K562 (cell line): Measurements from ENCODE around the gene TMCC2. TPM values are rescaled to one million over a fixed set of nuclear protein-coding genes. Genes with fewer than 3 reads are reported as not detected.

ENCODE experiments used
- ATAC-seq: fragments of 200-7000 bp; cut with Tn5 transposase; 3 replicates; pipeline ENCODE4 v1.9.1; 2020; ENCODE audit warnings: moderate library complexity
- BruUV-seq: library from RNA; stranded (reverse); fragments of 400-500 nt; replicated peaks from 2 replicates; lab custom pipeline; 2021; lab: Mats Ljungman, UMichigan
- CTCF ChIA-PET: fragments of 300-600 bp; formaldehyde crosslinking; extraction: SDS; loops from one replicate; lab custom pipeline; 2021; ENCODE audit warnings: low intra/inter-chr PET ratio; lab: Yijun Ruan, JAX
- POLR2A ChIA-PET: fragments of 300-600, 350-650 bp; sonication (Branson Sonifier 250); formaldehyde crosslinking; extraction: SDS; loops from one replicate; lab custom pipeline; 2021; ENCODE audit warnings: antibody characterized with exemption, inconsistent platforms; lab: Yijun Ruan, JAX
- DNase-seq, 4 experiments: peaks; one replicate each; pipeline versions ENCODE4 v3.0.0 to v3.0.0-alpha.2; 2011 to 2018; ENCODE audit warnings: low spot score in 3 of 4, mixed read lengths in 3 of 4; ENCODE audit errors: extremely low read depth in 1 of 4
- FAIRE-seq: peaks from 2 replicates; lab custom pipeline; 2011; peaks lifted over from hg19 to GRCh38; lab: Jason Lieb, UNC
- H2AFZ ChIP-seq: 2 replicates; pipeline ENCODE4 v1.6.0; 2011; ENCODE audit warnings: low read depth, low read length, control low read depth, inconsistent platforms
- H3K27ac ChIP-seq: fragments of 200-600 bp; 3 replicates; pipeline ENCODE4 v1.8.0; 2011; ENCODE audit warnings: low read depth, mild to moderate bottlenecking, control low read depth, inconsistent platforms, low read length, moderate library complexity, mixed read lengths; ENCODE audit errors: extremely low read depth
- H3K27me3 ChIP-seq, 2 experiments: fragments of 300-600 bp in 1 of 2; 2 replicates in 1 of 2; 3 replicates in 1 of 2; pipeline versions ENCODE4 v1.6.0 to v1.8.0; 2011; ENCODE audit warnings: inconsistent platforms in 2 of 2, low read length in 2 of 2, mild to moderate bottlenecking in 1 of 2, mixed read lengths in 1 of 2, moderate library complexity in 1 of 2; ENCODE audit not compliant: control insufficient read depth in 2 of 2, insufficient read depth in 2 of 2
- H3K36me3 ChIP-seq: fragments of 300-600 bp; 3 replicates; pipeline ENCODE4 v1.8.0; 2011; ENCODE audit warnings: mild to moderate bottlenecking, low read length, inconsistent platforms; ENCODE audit not compliant: control insufficient read depth, insufficient read depth
- H3K4me1 ChIP-seq, 2 experiments: fragments of 200-600 bp in 1 of 2; replicated peaks in 1 of 2; 2 replicates in 1 of 2; 3 replicates in 1 of 2; pipeline versions ENCODE4 v1.5.1 to v1.8.0; 2011; ENCODE audit warnings: inconsistent platforms in 2 of 2, low read length in 2 of 2, mild to moderate bottlenecking in 1 of 2, mixed read lengths in 1 of 2, moderate library complexity in 1 of 2; ENCODE audit not compliant: control insufficient read depth in 2 of 2, insufficient read depth in 2 of 2
- H3K4me2 ChIP-seq: 2 replicates; pipeline ENCODE4 v1.6.1; 2011; ENCODE audit warnings: low read length, control low read depth, inconsistent platforms, mixed read lengths; ENCODE audit not compliant: insufficient read depth
- H3K4me3 ChIP-seq: fragments of 200-600 bp; sonication (generic), shearing (Covaris generic); 2 replicates; pipeline ENCODE4 v1.5.1; 2016; ENCODE audit warnings: control low read depth, inconsistent platforms
- H3K79me2 ChIP-seq: fragments of 200-600 bp; 3 replicates; pipeline ENCODE4 v1.8.0; 2011; ENCODE audit warnings: low read length, inconsistent platforms; ENCODE audit not compliant: control insufficient read depth, insufficient read depth
- H3K9ac ChIP-seq, 2 experiments: 2 replicates each; pipeline versions ENCODE4 v1.6.0 to v1.6.1; 2011; ENCODE audit warnings: low read depth in 2 of 2, low read length in 2 of 2, control low read depth in 1 of 2, inconsistent platforms in 1 of 2, mild to moderate bottlenecking in 1 of 2, mixed read lengths in 1 of 2; ENCODE audit not compliant: insufficient read depth in 1 of 2
- H3K9me1 ChIP-seq: one replicate; pipeline ENCODE4 v1.6.0; 2011; ENCODE audit warnings: inconsistent platforms, mild to moderate bottlenecking, low read length, moderate library complexity; ENCODE audit not compliant: control insufficient read depth, insufficient read depth
- H3K9me3 ChIP-seq: replicated peaks from 2 replicates; pipeline ENCODE4 v1.5.1; 2011; ENCODE audit warnings: low read depth, low read length, inconsistent platforms; ENCODE audit not compliant: control insufficient read depth, insufficient read depth
- H4K20me1 ChIP-seq: replicated peaks from 2 replicates; pipeline ENCODE4 v1.6.1; 2011; ENCODE audit warnings: low read length, inconsistent platforms, mixed read lengths; ENCODE audit not compliant: control insufficient read depth, insufficient read depth
- CCNT2 ChIP-seq: IDR thresholded peaks from 2 replicates; pipeline ENCODE4 v1.6.1; 2011; ENCODE audit warnings: borderline replicate concordance, low read depth, mild to moderate bottlenecking, moderate library complexity, mixed read lengths, low read length; ENCODE audit not compliant: insufficient read length; ENCODE audit errors: extremely low read depth
- FOXP4 ChIP-seq: sonication (generic); formaldehyde crosslinking; IDR thresholded peaks from 2 replicates; pipeline ENCODE4 v1.8.0; 2022; ENCODE audit warnings: mild to moderate bottlenecking, missing genetic modification reagents, borderline replicate concordance
- HDAC2 ChIP-seq: fragments of 450-650 bp; IDR thresholded peaks from 2 replicates; pipeline ENCODE4 v1.6.1; 2016; ENCODE audit warnings: mild to moderate bottlenecking
- HDGF ChIP-seq: fragments of 450-650 bp; IDR thresholded peaks from 2 replicates; pipeline ENCODE4 v1.6.1; 2016
- HNRNPUL1 ChIP-seq: fragments of 200-400 bp; formaldehyde crosslinking; IDR thresholded peaks from 2 replicates; pipeline ENCODE4 v1.6.1; 2017; ENCODE audit warnings: low read length
- JUN ChIP-seq, 2 experiments: sonication (generic) in 1 of 2; formaldehyde crosslinking in 1 of 2; IDR thresholded peaks; 2 replicates each; pipeline versions ENCODE4 v1.6.1 to v1.8.0; 2012 to 2022; ENCODE audit warnings: borderline replicate concordance in 2 of 2, mild to moderate bottlenecking in 2 of 2, improper control_type of control experiment in 1 of 2, low read depth in 1 of 2, low read length in 1 of 2, missing genetic modification reagents in 1 of 2
- MLLT1 ChIP-seq, 2 experiments: fragments of 450-650 bp; IDR thresholded peaks; 2 replicates each; pipeline ENCODE4 v1.6.1; 2016
- POLR2A ChIP-seq: fragments of 450-650 bp; conservative IDR thresholded peaks from 2 replicates; pipeline ENCODE4 v1.6.1; 2016
- PRPF4 ChIP-seq: fragments of 200-400 bp; formaldehyde crosslinking; IDR thresholded peaks from one replicate; pipeline ENCODE4 v1.6.1; 2017; ENCODE audit warnings: low read length, low read depth, mild to moderate bottlenecking; ENCODE audit not compliant: insufficient read depth, poor library complexity, severe bottlenecking
- PYGO2 ChIP-seq: fragments of 450-650 bp; IDR thresholded peaks from 2 replicates; pipeline ENCODE4 v1.6.1; 2016; ENCODE audit warnings: mild to moderate bottlenecking, missing genetic modification characterization, moderate library complexity, missing compliant biosample characterization
- RFX5 ChIP-seq: IDR thresholded peaks from 2 replicates; pipeline ENCODE4 v1.6.1; 2011; ENCODE audit warnings: low read depth, mild to moderate bottlenecking, improper control_type of control experiment, low read length
- TAL1 ChIP-seq: fragments of 450-650 bp; IDR thresholded peaks from 2 replicates; pipeline ENCODE4 v1.6.1; 2016; ENCODE audit warnings: mild to moderate bottlenecking
- TEAD1 ChIP-seq, 2 experiments: fragments of 450-650 bp in 1 of 2; sonication (generic) in 1 of 2; formaldehyde crosslinking; IDR thresholded peaks; 2 replicates each; pipeline versions ENCODE4 v1.4.0 to v1.8.0; 2020 to 2022; ENCODE audit warnings: mild to moderate bottlenecking in 2 of 2, missing genetic modification reagents in 1 of 2
- ZKSCAN3 ChIP-seq: fragments of 250-450 bp; sonication (Bioruptor Pico); IDR thresholded peaks from 2 replicates; pipeline ENCODE4 v1.4.0; 2020
- ZNF280B ChIP-seq: fragments of 250-450 bp; sonication (Bioruptor Pico); IDR thresholded peaks from 2 replicates; pipeline ENCODE4 v1.5.1; 2021; ENCODE audit warnings: mild to moderate bottlenecking
- WGBS: fragments of 100-300 bp; shearing (Covaris generic); methylation state at CpG from one replicate; pipeline ENCODE4 v1.1.6; 2016; ENCODE audit warnings: low coverage, mixed read lengths; ENCODE audit not compliant: insufficient coverage; ENCODE audit errors: missing lambda C conversion rate; 5-methylcytosine and 5-hydroxymethylcytosine counted together
- in situ Hi-C: fragments of 300-500 bp; cut with MboI; formaldehyde crosslinking; loops from 4 replicates; pipeline ENCODE4 v1.15.0; 2018; ENCODE audit warnings: inconsistent platforms, mixed read lengths
- intact Hi-C: fragments of 100-400 bp; cut with micrococcal nuclease; formaldehyde crosslinking; loops from 2 replicates; pipeline ENCODE4 v1.14.2; 2022
- polyA plus RNA-seq, 8 experiments: library from polyadenylated mRNA; depleted of rRNA in 4 of 8; stranded (reverse) in 5 of 8; unstranded in 3 of 8; fragments of >200 nt; fragmentation: Nextera tagmentation in 2 of 8; fragmentation: Illumina TruSeq in 1 of 8; extraction: Ambion mirVana in 2 of 8; extraction: Trizol in 1 of 8; gene quantifications; 2 replicates each; pipeline versions ENCODE4 v1.2.1 to v1.2.3, GENCODE V29; 2011 to 2014; ENCODE audit warnings: inconsistent platforms in 1 of 8, missing spikeins in 1 of 8
- total RNA-seq, 7 experiments: library from RNA; depleted of rRNA in 6 of 7; stranded (reverse); fragments of >200 nt in 6 of 7; fragmentation: Illumina TruSeq in 2 of 7; extraction: Trizol in 2 of 7; gene quantifications; 2 replicates each; pipeline versions ENCODE4 v1.2.1 to v1.2.3, GENCODE V29; 2011 to 2021; ENCODE audit warnings: low replicate concordance in 1 of 7

TMCC2 gene
- total and polyA plus RNA-seq, 9 of the 15 experiments (the other 6 are each of a cell fraction or from before 2014, with no cell fraction given) = 0.06 to 1.8 (median 0.98) TPM

- Histone ChIP-seq H3K79me2 (no peaks in the 10 kb centered on the region), H4K20me1 (no peaks in the 10 kb centered on the region), H3K9me1 (no peaks in the 10 kb centered on the region), H3K27ac (no peak overlapping the region), H3K27me3 (peaks cover 2 to 16% of the 10 kb centered on the region in 2 experiments; a peak in 4 of 5 replicates), H3K9ac (no peak overlapping the region), H2AFZ (no peak overlapping the region), H3K9me3 (no peaks in the 10 kb centered on the region), H3K4me1 (peaks cover 6 to 16% of the 10 kb centered on the region in 2 experiments)
- ATAC-seq (no peak), FAIRE-seq (no peak), DNase-seq (no peak)
- WGBS = 10% methylated on average over 3 of the region's 3 CpGs
- BruUV-seq = no TSS peak
- POLR2A ChIA-PET = interaction anchor here (0.6 to 2.7 kb wide), 5 partner anchors 13 to 142 kb away, joined by 3 to 15 read pairs (median 4); no protein-coding TSS in a partner anchor
- TF ChIP-seq JUN (IDR thresholded peaks at IDR 0.05; ENCODE audit: borderline replicate concordance, low read depth, low read length) (no peak), JUN (CRISPR knock-in tag; IDR thresholded peaks at IDR 0.05; ENCODE audit: borderline replicate concordance) (no peak), TEAD1 (CRISPR knock-in tag; IDR thresholded peaks at IDR 0.05) (no peak), PYGO2 (tag) (no peak), RFX5 (no peak), TAL1 (no peak), CCNT2 (no peak), FOXP4 (CRISPR knock-in tag) (no peak), HNRNPUL1 (no peak), PRPF4 (no peak), ZKSCAN3 (CRISPR knock-in tag) (no peak), HDGF (no peak), ZNF280B (no peak), MLLT1 (IDR thresholded peaks at IDR 0.05) (no peak), POLR2A (no peak), HDAC2 (no peak)
- TF ChIP-seq, all 486 proteins: peak for 0
- intact Hi-C loops (no loop called here), in situ Hi-C loops (loop anchor here (5.0 kb wide), 1 partner anchor 47 kb away; the partner anchor contains the start of gene NUAK2)
- Histone ChIP-seq H3K4me3 (no peak overlapping the region), H3K36me3 (no peaks in the 10 kb centered on the region), H3K4me2 (no peak overlapping the region)
- CTCF ChIA-PET = interaction anchor here (6.6 kb wide), 1 partner anchor 49 kb away, joined by 144 read pairs; the partner anchor contains the start of gene NUAK2
Observed at GRCh38 chr1:205275133-205275532, 47.4 kb downstream of the TMCC2 start.
